Endothelial cell of umbilical vein (primary cell): ENCODE measurements around the gene LDHA. TPM values are rescaled to one million over a fixed set of nuclear protein-coding genes. Genes with fewer than 3 reads are reported as not detected.

Experiments used
- BruUV-seq: library from RNA; stranded (reverse); fragments of 400-500 nt; replicated peaks from 2 replicates; lab custom pipeline; 2021; lab: Mats Ljungman, UMichigan
- CTCF ChIA-PET: fragments of 300-600, 350-600 bp; sonication (Branson Sonifier 250); formaldehyde crosslinking; loops from one replicate; lab custom pipeline; 2021; ENCODE audit warnings: antibody characterized with exemption, inconsistent platforms; lab: Charles Lee
- POLR2A ChIA-PET: fragments of 300-600, 350-600 bp; sonication (Branson Sonifier 250); formaldehyde crosslinking; loops from one replicate; lab custom pipeline; 2021; ENCODE audit warnings: antibody characterized with exemption, inconsistent platforms; lab: Charles Lee
- DNase-seq: peaks from one replicate; pipeline ENCODE4 v3.0.0-alpha.2; 2011; ENCODE audit warnings: low read depth, low spot score
- FAIRE-seq: peaks from 2 replicates; lab custom pipeline; 2011; peaks lifted over from hg19 to GRCh38; lab: Jason Lieb, UNC
- H2AFZ ChIP-seq: 2 replicates; pipeline ENCODE4 v1.6.0; 2012; ENCODE audit warnings: low read depth, low read length, control low read depth, inconsistent platforms
- H3K27ac ChIP-seq: 2 replicates; pipeline ENCODE4 v1.5.1; 2011; ENCODE audit warnings: low read depth, mild to moderate bottlenecking, control low read depth, low read length, moderate library complexity; ENCODE audit not compliant: insufficient read depth
- H3K27me3 ChIP-seq, 2 experiments: 2 replicates each; pipeline versions ENCODE4 v1.6.0 to v1.6.1; 2011; ENCODE audit warnings: low read length in 2 of 2, mixed read lengths in 1 of 2; ENCODE audit not compliant: control insufficient read depth in 2 of 2, insufficient read depth in 2 of 2
- H3K36me3 ChIP-seq, 2 experiments: 2 replicates in 1 of 2; 3 replicates in 1 of 2; pipeline ENCODE4 v1.5.1; 2011; ENCODE audit warnings: low read length in 2 of 2, mild to moderate bottlenecking in 1 of 2, moderate library complexity in 1 of 2; ENCODE audit not compliant: control insufficient read depth in 2 of 2, insufficient read depth in 2 of 2; ENCODE audit errors: extremely low read depth in 1 of 2
- H3K4me1 ChIP-seq: 3 replicates; pipeline ENCODE4 v1.5.1; 2011; ENCODE audit warnings: mild to moderate bottlenecking, low read length; ENCODE audit not compliant: control insufficient read depth, insufficient read depth; ENCODE audit errors: extremely low read depth
- H3K4me2 ChIP-seq: 2 replicates; pipeline ENCODE4 v1.6.1; 2011; ENCODE audit warnings: low read length, control low read depth, mixed read lengths; ENCODE audit not compliant: insufficient read depth
- H3K4me3 ChIP-seq, 3 experiments: fragments of 200-600 bp in 1 of 3; sonication (generic), shearing (Covaris generic) in 1 of 3; replicated peaks in 1 of 3; 2 replicates each; pipeline ENCODE4 v1.5.1; 2011 to 2016; ENCODE audit warnings: control low read depth in 3 of 3, low read length in 3 of 3, mild to moderate bottlenecking in 2 of 3, inconsistent platforms in 1 of 3, low read depth in 1 of 3, moderate library complexity in 1 of 3; ENCODE audit not compliant: insufficient read depth in 1 of 3
- H3K79me2 ChIP-seq: 2 replicates; pipeline ENCODE4 v1.6.0; 2012; ENCODE audit warnings: low read length, inconsistent platforms; ENCODE audit not compliant: control insufficient read depth, insufficient read depth
- H3K9ac ChIP-seq: replicated peaks from 2 replicates; pipeline ENCODE3; 2011; ENCODE audit warnings: low read length, control low read depth; ENCODE audit not compliant: insufficient read depth; ENCODE audit errors: extremely low read depth
- H3K9me1 ChIP-seq: replicated peaks from 3 replicates; pipeline ENCODE4 v1.6.0; 2011; ENCODE audit warnings: mild to moderate bottlenecking, low read length; ENCODE audit not compliant: control insufficient read depth, insufficient read depth; ENCODE audit errors: extremely low read depth
- H3K9me3 ChIP-seq: replicated peaks from 2 replicates; pipeline ENCODE4 v1.5.1; 2012; ENCODE audit warnings: low read length, inconsistent platforms; ENCODE audit not compliant: control insufficient read depth, insufficient read depth
- H4K20me1 ChIP-seq: replicated peaks from 2 replicates; pipeline ENCODE3; 2011; ENCODE audit warnings: mild to moderate bottlenecking, low read length; ENCODE audit not compliant: control insufficient read depth, insufficient read depth; ENCODE audit errors: extremely low read depth
- EZH2 ChIP-seq: IDR thresholded peaks from 2 replicates; pipeline ENCODE4 v1.6.1; 2012; ENCODE audit warnings: borderline replicate concordance, low read depth, mild to moderate bottlenecking, moderate library complexity, low read length, inconsistent platforms; ENCODE audit not compliant: severe bottlenecking
- FOS ChIP-seq: IDR thresholded peaks from 2 replicates; pipeline ENCODE4 v1.6.1; 2011; ENCODE audit warnings: mild to moderate bottlenecking, low read length, moderate library complexity, borderline replicate concordance; ENCODE audit not compliant: insufficient read depth
- GATA2 ChIP-seq: IDR thresholded peaks from 2 replicates; pipeline ENCODE4 v1.7.0; 2011; ENCODE audit warnings: low read depth, mild to moderate bottlenecking, moderate library complexity, mixed read lengths, low read length; ENCODE audit not compliant: insufficient read length, insufficient read depth
- JUN ChIP-seq: IDR thresholded peaks from 2 replicates; pipeline ENCODE4 v1.6.1; 2011; ENCODE audit warnings: borderline replicate concordance, low read depth; ENCODE audit not compliant: insufficient read length, insufficient read depth
- MYC ChIP-seq: IDR thresholded peaks from one replicate; pipeline ENCODE4 v1.6.1; 2011; ENCODE audit warnings: mild to moderate bottlenecking, low read depth, low read length
- POLR2A ChIP-seq: IDR thresholded peaks from 2 replicates; pipeline ENCODE4 v1.6.1; 2012; ENCODE audit warnings: low read depth, mild to moderate bottlenecking, control low read depth, low read length
- POLR2AphosphoS5 ChIP-seq: IDR thresholded peaks from 2 replicates; pipeline ENCODE4 v1.6.1; 2012; ENCODE audit warnings: low read depth, mild to moderate bottlenecking, control low read depth, low read length, moderate library complexity; ENCODE audit not compliant: insufficient read depth
- dilution Hi-C: fragments of 300-500 bp; cut with MboI; formaldehyde crosslinking; loops from one replicate; pipeline ENCODE4 v1.15.0; 2019; ENCODE audit warnings: low sequenced_read_pairs; ENCODE audit not compliant: extremely low pct_ligation_motif_present
- intact Hi-C: fragments of 100-400 bp; cut with micrococcal nuclease; formaldehyde crosslinking; loops from one replicate; pipeline ENCODE4 v1.10.0; 2022
- polyA plus RNA-seq, 4 experiments: library from polyadenylated mRNA; depleted of rRNA in 3 of 4; stranded (reverse) in 3 of 4; unstranded in 1 of 4; fragments of >200 nt; gene quantifications; 2 replicates each; pipeline versions ENCODE4 v1.2.1 to v1.2.3, GENCODE V29; 2011 to 2012; ENCODE audit warnings: missing spikeins in 1 of 4
- total RNA-seq: library from RNA; stranded (reverse); gene quantifications from 2 replicates; pipeline ENCODE4 v1.2.3, GENCODE V29; 2021
- TF ChIP-seq, protein P1 (sequence below), 2 donors: IDR thresholded peaks; 1 replicate in 1 of 2; 2 replicates in 1 of 2; pipeline ENCODE4 v1.5.1; 2011; ENCODE audit warnings: low read length in 2 of 2, mild to moderate bottlenecking in 2 of 2, moderate library complexity in 2 of 2, control low read depth in 1 of 2, inconsistent platforms in 1 of 2, low read depth in 1 of 2; ENCODE audit not compliant: insufficient read depth in 1 of 2; ENCODE audit errors: extremely low read depth in 1 of 2
- TF ChIP-seq, protein P2 (sequence below): IDR thresholded peaks from 2 replicates; pipeline ENCODE4 v1.6.1; 2011; ENCODE audit not compliant: insufficient read depth, insufficient read length

Gene LDHA
- total and polyA plus RNA-seq, 2 donors (not counting 3 experiments of a cell fraction or from before 2014, with no cell fraction given): 265 to 537 TPM

DNA sequence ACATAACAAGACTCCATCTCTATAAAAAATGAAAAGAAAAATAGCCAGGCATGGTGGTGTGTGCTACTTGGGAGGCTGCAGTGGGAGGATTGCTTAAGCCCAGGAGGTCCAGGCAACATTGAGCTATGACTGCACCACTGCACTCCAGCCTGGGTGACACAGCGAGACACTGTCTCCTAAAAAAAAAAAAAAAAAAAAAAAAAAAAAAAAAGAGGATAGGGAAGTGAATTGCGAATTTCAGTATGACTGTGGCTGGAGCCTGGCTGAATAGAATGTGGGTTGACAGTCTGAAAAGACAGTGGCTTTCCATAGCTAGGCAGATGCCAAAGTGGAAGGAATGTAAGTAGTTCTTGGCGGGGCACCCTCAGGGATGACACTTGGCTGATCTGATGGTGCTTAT, 54.9 kb downstream of the LDHA start:
- Histone ChIP-seq H3K27me3 (peaks cover 0 to 3% of the 10 kb centered on the region in 2 experiments), H3K36me3 (no peaks in the 10 kb centered on the region), H3K4me3 (no peak overlapping the region), H3K9me3 (no peaks in the 10 kb centered on the region), H2AFZ (no peak overlapping the region), H3K27ac (no peak overlapping the region), H3K9ac (no peak overlapping the region), H3K9me1 (no peaks in the 10 kb centered on the region), H3K4me1 (no peaks in the 10 kb centered on the region), H3K4me2 (no peak overlapping the region), H4K20me1 (no peaks in the 10 kb centered on the region), H3K79me2 (no peaks in the 10 kb centered on the region)
- intact Hi-C loops (no loop called here), dilution Hi-C loops (no loop called here)
- ChIA-PET CTCF (interaction anchor here (0.5 to 2.1 kb wide), 3 partner anchors 18 to 26 kb away, joined by 3 to 6 read pairs (median 5); no protein-coding TSS in a partner anchor), POLR2A (no interaction called here)
- DNase-seq (no peak), FAIRE-seq (no peak)
- TF ChIP-seq JUN: no peak
- TF ChIP-seq POLR2A: no peak
- TF ChIP-seq MYC: no peak
- TF ChIP-seq, protein P1, sequence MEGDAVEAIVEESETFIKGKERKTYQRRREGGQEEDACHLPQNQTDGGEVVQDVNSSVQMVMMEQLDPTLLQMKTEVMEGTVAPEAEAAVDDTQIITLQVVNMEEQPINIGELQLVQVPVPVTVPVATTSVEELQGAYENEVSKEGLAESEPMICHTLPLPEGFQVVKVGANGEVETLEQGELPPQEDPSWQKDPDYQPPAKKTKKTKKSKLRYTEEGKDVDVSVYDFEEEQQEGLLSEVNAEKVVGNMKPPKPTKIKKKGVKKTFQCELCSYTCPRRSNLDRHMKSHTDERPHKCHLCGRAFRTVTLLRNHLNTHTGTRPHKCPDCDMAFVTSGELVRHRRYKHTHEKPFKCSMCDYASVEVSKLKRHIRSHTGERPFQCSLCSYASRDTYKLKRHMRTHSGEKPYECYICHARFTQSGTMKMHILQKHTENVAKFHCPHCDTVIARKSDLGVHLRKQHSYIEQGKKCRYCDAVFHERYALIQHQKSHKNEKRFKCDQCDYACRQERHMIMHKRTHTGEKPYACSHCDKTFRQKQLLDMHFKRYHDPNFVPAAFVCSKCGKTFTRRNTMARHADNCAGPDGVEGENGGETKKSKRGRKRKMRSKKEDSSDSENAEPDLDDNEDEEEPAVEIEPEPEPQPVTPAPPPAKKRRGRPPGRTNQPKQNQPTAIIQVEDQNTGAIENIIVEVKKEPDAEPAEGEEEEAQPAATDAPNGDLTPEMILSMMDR (IDR thresholded peaks at IDR 0.05; ENCODE audit: extremely low read depth in 1 of 2, insufficient read depth in 1 of 2, low read depth in 1 of 2, low read length in 2 of 2): no peak
- TF ChIP-seq FOS: no peak
- no peak for TF ChIP-seq EZH2
- TF ChIP-seq POLR2AphosphoS5: no peak
- TF ChIP-seq GATA2: no peak
- TF ChIP-seq, protein P2, sequence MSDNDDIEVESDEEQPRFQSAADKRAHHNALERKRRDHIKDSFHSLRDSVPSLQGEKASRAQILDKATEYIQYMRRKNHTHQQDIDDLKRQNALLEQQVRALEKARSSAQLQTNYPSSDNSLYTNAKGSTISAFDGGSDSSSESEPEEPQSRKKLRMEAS: no peak
- no TSS peak for BruUV-seq
